Tibial nerve (tissue), 4 donors: ENCODE measurements around the gene DAAM2. TPM values are rescaled to one million over a fixed set of nuclear protein-coding genes. Genes with fewer than 3 reads are reported as not detected.

Experiments used
- DNase-seq, 2 donors: peaks; one replicate each; pipeline ENCODE4 v3.0.0-alpha.2; 2019; ENCODE audit warnings: low spot score in 2 of 2
- H3K27ac ChIP-seq, 4 donors: fragments of 200-600 bp; sonication (generic) in 3 of 4; one replicate each; pipeline ENCODE4 v1.5.1; 2017 to 2019; ENCODE audit warnings: mild to moderate bottlenecking in 1 of 4
- H3K27me3 ChIP-seq, 2 donors: fragments of 200-600 bp; sonication (generic) in 1 of 2; one replicate each; pipeline versions ENCODE4 v1.5.1 to v1.6.0; 2017 to 2019
- H3K36me3 ChIP-seq, 3 donors: fragments of 200-600 bp; sonication (generic); one replicate each; pipeline ENCODE4 v1.5.1; 2018 to 2019
- H3K4me1 ChIP-seq, 4 donors: fragments of 200-600 bp; sonication (generic) in 3 of 4; one replicate each; pipeline ENCODE4 v1.5.1; 2017 to 2019
- H3K4me3 ChIP-seq, 4 donors: fragments of 200-600 bp; sonication (generic) in 3 of 4; one replicate each; pipeline ENCODE4 v1.5.1; 2017 to 2019; ENCODE audit warnings: mild to moderate bottlenecking in 1 of 4, moderate library complexity in 1 of 4
- H3K9me3 ChIP-seq, 4 donors: fragments of 200-600 bp; sonication (generic) in 3 of 4; one replicate each; pipeline ENCODE4 v1.5.1; 2017 to 2019
- EP300 ChIP-seq, 2 donors: sonication (generic); formaldehyde crosslinking; IDR thresholded peaks; one replicate each; pipeline ENCODE4 v1.6.1; 2017; ENCODE audit warnings: antibody characterized with exemption in 2 of 2, mild to moderate bottlenecking in 1 of 2
- POLR2A ChIP-seq, 2 donors: fragments of 450-650 bp; IDR thresholded peaks; one replicate each; pipeline ENCODE4 v1.6.1; 2017; ENCODE audit warnings: antibody characterized with exemption in 2 of 2, mild to moderate bottlenecking in 2 of 2, moderate library complexity in 2 of 2
- WGBS, 2 donors: methylation state at CpG; one replicate each; pipeline ENCODE4 v1.1.5; 2018; 5-methylcytosine and 5-hydroxymethylcytosine counted together
- total RNA-seq, 4 donors: library from RNA; depleted of rRNA; stranded (reverse); fragments of >200 nt; gene quantifications; one replicate each; pipeline ENCODE4 v1.1.0, GENCODE V29; 2016
- TF ChIP-seq, protein P1 (sequence below), 5 experiments: fragments of 200-600 bp in 3 of 5; fragments of 450-650 bp in 2 of 5; sonication (generic) in 3 of 5; IDR thresholded peaks; one replicate each; pipeline ENCODE4 v1.5.1; 2016 to 2019; ENCODE audit warnings: antibody characterized with exemption in 5 of 5, mild to moderate bottlenecking in 3 of 5, moderate library complexity in 2 of 5

Gene DAAM2
- total RNA-seq, 4 donors from 2014 or later: 73.9 to 133 (median 93.3) TPM

DNA sequence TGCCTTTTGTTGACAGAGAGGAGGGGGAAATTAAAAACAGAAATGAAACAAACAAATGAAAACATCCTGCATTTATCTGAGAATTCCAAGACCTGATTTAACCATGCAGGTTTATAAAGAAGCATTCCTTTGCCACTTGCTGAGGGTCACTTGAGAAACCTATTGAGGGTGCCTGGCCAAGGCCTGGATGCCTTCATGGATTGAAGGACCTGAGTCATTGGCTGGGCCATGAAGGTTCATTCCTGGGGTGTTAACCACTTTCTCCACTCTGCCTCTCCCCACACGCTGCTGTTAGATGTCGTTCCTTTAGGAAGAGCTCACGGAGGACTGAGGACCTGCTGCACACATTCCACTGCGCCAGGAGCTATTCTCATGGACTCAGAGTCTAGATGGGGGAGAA lies 49.7 kb downstream of the DAAM2 start:
- H3K9me3 ChIP-seq: no peaks in the 10 kb centered on the region
- 95 to 97% methylated on average over 4 of the region's 4 CpGs for WGBS, 2 donors
- H3K36me3 ChIP-seq: no peaks in the 10 kb centered on the region
- peak overlapping the region in 1 of 4 donors; percentile 18 for H3K27ac ChIP-seq
- DNase-seq: no peak
- peaks cover 0 to 72% (median 16%) of the 10 kb centered on the region in 4 donors for H3K4me1 ChIP-seq
- no peaks in the 10 kb centered on the region for H3K27me3 ChIP-seq
- TF ChIP-seq EP300 (IDR thresholded peaks at IDR 0.05) (no peak), POLR2A (IDR thresholded peaks at IDR 0.05) (no peak)
- TF ChIP-seq, protein P1, sequence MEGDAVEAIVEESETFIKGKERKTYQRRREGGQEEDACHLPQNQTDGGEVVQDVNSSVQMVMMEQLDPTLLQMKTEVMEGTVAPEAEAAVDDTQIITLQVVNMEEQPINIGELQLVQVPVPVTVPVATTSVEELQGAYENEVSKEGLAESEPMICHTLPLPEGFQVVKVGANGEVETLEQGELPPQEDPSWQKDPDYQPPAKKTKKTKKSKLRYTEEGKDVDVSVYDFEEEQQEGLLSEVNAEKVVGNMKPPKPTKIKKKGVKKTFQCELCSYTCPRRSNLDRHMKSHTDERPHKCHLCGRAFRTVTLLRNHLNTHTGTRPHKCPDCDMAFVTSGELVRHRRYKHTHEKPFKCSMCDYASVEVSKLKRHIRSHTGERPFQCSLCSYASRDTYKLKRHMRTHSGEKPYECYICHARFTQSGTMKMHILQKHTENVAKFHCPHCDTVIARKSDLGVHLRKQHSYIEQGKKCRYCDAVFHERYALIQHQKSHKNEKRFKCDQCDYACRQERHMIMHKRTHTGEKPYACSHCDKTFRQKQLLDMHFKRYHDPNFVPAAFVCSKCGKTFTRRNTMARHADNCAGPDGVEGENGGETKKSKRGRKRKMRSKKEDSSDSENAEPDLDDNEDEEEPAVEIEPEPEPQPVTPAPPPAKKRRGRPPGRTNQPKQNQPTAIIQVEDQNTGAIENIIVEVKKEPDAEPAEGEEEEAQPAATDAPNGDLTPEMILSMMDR (IDR thresholded peaks at IDR 0.05): no peak
- no peak overlapping the region for H3K4me3 ChIP-seq

DNA sequence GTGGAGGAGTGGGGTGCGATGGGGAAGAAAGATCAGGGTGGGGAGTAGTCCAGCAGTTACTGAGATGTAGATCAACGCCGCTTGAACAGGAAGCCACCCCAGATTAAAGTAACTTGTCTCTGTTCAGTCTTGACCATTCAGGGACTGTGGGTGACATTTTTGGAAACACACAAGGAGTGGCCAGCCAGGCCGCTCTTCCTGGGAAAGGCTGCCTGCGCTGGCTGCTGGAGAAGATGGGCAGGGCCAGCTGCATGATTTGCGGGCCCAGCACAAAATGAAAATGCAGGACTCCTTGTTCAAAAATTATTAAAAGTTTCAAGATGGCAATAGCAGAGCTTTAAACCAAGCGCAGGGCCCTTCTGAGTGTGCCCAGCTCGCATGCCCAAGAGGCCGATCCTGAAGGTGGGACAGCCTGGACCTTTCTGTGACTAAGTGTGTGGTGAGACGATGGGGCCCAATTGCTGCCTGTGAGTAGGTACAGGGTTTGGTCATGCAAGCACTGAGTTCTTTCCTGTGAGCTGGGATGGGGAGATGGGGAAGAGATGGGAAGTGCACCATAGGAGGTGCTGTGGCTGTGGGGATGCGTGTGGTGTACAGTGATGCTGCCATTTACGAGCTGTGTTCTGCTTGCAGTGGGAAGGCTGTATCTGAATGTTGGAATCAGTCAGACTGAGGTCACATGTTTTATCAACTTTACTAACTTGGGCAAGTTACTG lies 51.3 kb downstream of the DAAM2 start:
- DNase-seq: no peak
- Histone ChIP-seq H3K27ac (peak overlapping the region in 2 of 4 donors; percentile 45 to 52), H3K4me1 (peaks cover 0 to 82% (median 23%) of the 10 kb centered on the region in 4 donors), H3K27me3 (no peaks in the 10 kb centered on the region), H3K9me3 (no peaks in the 10 kb centered on the region), H3K36me3 (no peaks in the 10 kb centered on the region), H3K4me3 (no peak overlapping the region)
- 69 to 78% methylated on average over 12 of the region's 12 CpGs for WGBS, 2 donors
- TF ChIP-seq EP300 (IDR thresholded peaks at IDR 0.05) (no peak), POLR2A (IDR thresholded peaks at IDR 0.05) (no peak)
- TF ChIP-seq, protein P1 (IDR thresholded peaks at IDR 0.05): no peak

DNA sequence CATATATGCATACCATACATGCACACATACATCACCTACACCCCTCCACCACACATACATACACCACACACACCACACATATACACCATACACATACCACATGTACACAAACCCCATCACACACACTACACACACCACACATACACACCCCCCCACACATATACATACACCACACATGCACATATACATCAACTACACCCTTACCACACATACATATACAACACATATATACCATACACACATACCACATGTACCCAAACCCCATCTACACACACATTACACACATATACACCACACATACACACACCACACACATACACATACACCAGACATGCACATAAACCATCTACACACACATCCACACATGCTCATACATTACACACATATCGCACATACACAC lies 52.7 kb downstream of the DAAM2 start:
- peak overlapping the region in 1 of 4 donors; percentile 45 for H3K27ac ChIP-seq
- H3K4me1 ChIP-seq: peaks cover 0 to 82% (median 27%) of the 10 kb centered on the region in 4 donors
- no peak overlapping the region for H3K4me3 ChIP-seq
- WGBS, 2 donors: 97% methylated on average over 1 of the region's 1 CpG
- H3K27me3 ChIP-seq: no peaks in the 10 kb centered on the region
- TF ChIP-seq EP300 (IDR thresholded peaks at IDR 0.05): no peak
- TF ChIP-seq, protein P1 (IDR thresholded peaks at IDR 0.05): no peak
- TF ChIP-seq POLR2A (IDR thresholded peaks at IDR 0.05): no peak
- H3K36me3 ChIP-seq: no peaks in the 10 kb centered on the region
- H3K9me3 ChIP-seq: no peaks in the 10 kb centered on the region
- DNase-seq: no peak

DNA sequence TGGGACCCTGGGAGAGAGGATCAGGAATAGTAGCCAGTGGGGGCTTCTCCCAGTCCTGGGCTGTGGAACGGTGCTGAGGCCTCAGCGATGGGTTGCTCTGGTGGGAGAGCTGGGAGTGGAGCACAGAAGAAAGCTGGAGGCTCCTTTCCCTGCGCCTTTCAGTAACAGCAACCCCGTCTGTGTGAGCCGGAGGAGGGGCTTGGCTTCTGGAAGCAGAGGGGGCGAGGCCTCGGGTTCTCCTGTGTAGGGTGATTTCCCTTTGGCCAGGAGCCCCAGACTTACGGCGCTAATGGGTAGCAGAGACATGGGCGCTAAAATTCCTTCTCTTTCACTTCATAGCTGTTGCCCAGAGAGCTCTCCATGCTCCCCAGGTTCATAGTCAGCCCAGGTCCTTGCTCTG lies 55.0 kb downstream of the DAAM2 start:
- no peaks in the 10 kb centered on the region for H3K27me3 ChIP-seq
- peak overlapping the region; percentile 2 to 79 (median 64) for H3K27ac ChIP-seq
- H3K4me1 ChIP-seq: peaks cover 0 to 89% (median 42%) of the 10 kb centered on the region in 4 donors
- H3K4me3 ChIP-seq: peak overlapping the region in 1 of 4 donors; percentile 26
- TF ChIP-seq, protein P1 (IDR thresholded peaks at IDR 0.05): no peak
- H3K9me3 ChIP-seq: no peaks in the 10 kb centered on the region
- no peak for DNase-seq
- WGBS, 2 donors: 12% methylated on average over 10 of the region's 10 CpGs
- no peaks in the 10 kb centered on the region for H3K36me3 ChIP-seq

DNA sequence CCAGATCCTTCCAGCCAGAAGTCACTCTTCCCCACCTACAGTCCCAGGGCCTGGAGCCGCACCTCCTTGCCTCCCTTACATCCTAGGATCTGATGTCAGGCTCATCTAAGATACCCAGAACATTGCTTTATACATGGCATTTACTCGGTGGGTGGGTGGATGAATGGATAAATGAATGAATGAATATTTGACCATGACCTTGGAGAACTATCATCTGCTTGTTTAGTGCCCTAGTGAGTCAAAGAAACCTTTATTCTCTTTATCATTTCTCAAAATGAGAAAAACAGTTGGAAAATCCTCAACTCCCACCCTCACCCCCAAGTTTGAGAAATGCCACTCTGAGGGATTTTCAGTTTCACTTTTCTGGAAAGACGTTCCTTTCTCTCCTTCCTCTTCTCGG lies 56.0 kb downstream of the DAAM2 start:
- Histone ChIP-seq H3K27ac (peak overlapping the region; percentile 5 to 79 (median 70)), H3K27me3 (no peaks in the 10 kb centered on the region), H3K4me1 (peaks cover 0 to 97% (median 46%) of the 10 kb centered on the region in 4 donors), H3K9me3 (no peaks in the 10 kb centered on the region), H3K36me3 (no peaks in the 10 kb centered on the region), H3K4me3 (peak overlapping the region in 2 of 4 donors; percentile 14 to 27)
- WGBS, 2 donors: 32 to 34% methylated on average over 4 of the region's 4 CpGs
- DNase-seq: no peak
- TF ChIP-seq EP300 (IDR thresholded peaks at IDR 0.05) (no peak), POLR2A (IDR thresholded peaks at IDR 0.05) (no peak)
- TF ChIP-seq, protein P1 (IDR thresholded peaks at IDR 0.05): no peak
